HCT116 (cell line): ENCODE measurements around the gene CYTH2. TPM values are rescaled to one million over a fixed set of nuclear protein-coding genes. Genes with fewer than 3 reads are reported as not detected.

Experiments
- ATAC-seq: fragments of 200-7000 bp; cut with Tn5 transposase; 2 replicates; pipeline ENCODE4 v1.9.1; 2020; ENCODE audit warnings: mild to moderate bottlenecking, moderate library complexity
- BruUV-seq: library from RNA; stranded (reverse); fragments of 400-500 nt; replicated peaks from 2 replicates; lab custom pipeline; 2021; lab: Mats Ljungman, UMichigan
- CTCF ChIA-PET: fragments of 300-600 bp; sonication (Branson Sonifier 250); formaldehyde crosslinking; loops from one replicate; lab custom pipeline; 2021; ENCODE audit warnings: antibody characterized with exemption; lab: Charles Lee
- POLR2A ChIA-PET: fragments of 300-600, 350-600 bp; sonication (Branson Sonifier 250); formaldehyde crosslinking; loops from one replicate; lab custom pipeline; 2021; ENCODE audit warnings: antibody characterized with exemption; lab: Charles Lee
- RAD21 ChIA-PET, 2 experiments: fragments of 300-600 bp; sonication (Branson Sonifier 250); formaldehyde crosslinking; loops; one replicate each; lab custom pipeline; 2023; ENCODE audit warnings: low total read pairs in 2 of 2; ENCODE audit not compliant: uncharacterized antibody in 2 of 2, unreplicated experiment in 2 of 2, low non-redundant PET in 1 of 2; lab: Charles Lee
- DNase-seq: peaks from one replicate; pipeline ENCODE4 v3.0.0-alpha.2; 2010; ENCODE audit warnings: low read depth, low spot score
- H2AFZ ChIP-seq: fragments of 200-600 bp; shearing (Covaris generic), sonication (generic); 2 replicates; pipeline ENCODE4 v1.6.1; 2017; ENCODE audit warnings: low read depth, mixed run types, mixed read lengths, antibody characterized with exemption, low read length; ENCODE audit not compliant: poor library complexity, severe bottlenecking
- H3K27ac ChIP-seq: 2 replicates; pipeline ENCODE4 v1.5.1; 2012; ENCODE audit warnings: low read depth, low read length
- H3K27me3 ChIP-seq: fragments of 200-600 bp; sonication (generic); 2 replicates; pipeline ENCODE4 v1.6.1; 2016; ENCODE audit warnings: mixed run types, low read length, mixed read lengths; ENCODE audit not compliant: insufficient read depth
- H3K36me3 ChIP-seq, 2 experiments: fragments of 200-500 bp in 1 of 2; fragments of 200-600 bp in 1 of 2; sonication (Bioruptor generic) in 1 of 2; sonication (generic) in 1 of 2; 2 replicates each; pipeline versions ENCODE4 v1.5.1 to v1.6.1; 2014 to 2016; ENCODE audit warnings: low read length in 2 of 2, inconsistent platforms in 1 of 2, mixed read lengths in 1 of 2, mixed run types in 1 of 2; ENCODE audit not compliant: insufficient read depth in 2 of 2, control insufficient read depth in 1 of 2
- H3K4me1 ChIP-seq, 2 experiments: fragments of 200-600 bp in 1 of 2; sonication (generic) in 1 of 2; 2 replicates each; pipeline versions ENCODE4 v1.5.1 to v1.6.1; 2012 to 2017; ENCODE audit warnings: low read length in 2 of 2, inconsistent platforms in 1 of 2, mild to moderate bottlenecking in 1 of 2, mixed read lengths in 1 of 2, mixed run types in 1 of 2, moderate library complexity in 1 of 2; ENCODE audit not compliant: insufficient read depth in 2 of 2, control insufficient read depth in 1 of 2
- H3K4me2 ChIP-seq: fragments of 200-600 bp; sonication (generic); 2 replicates; pipeline ENCODE4 v1.6.1; 2017; ENCODE audit warnings: mixed run types, low read length, mixed read lengths
- H3K4me3 ChIP-seq, 2 experiments: fragments of 200-600 bp in 1 of 2; sonication (generic) in 1 of 2; replicated peaks in 1 of 2; 2 replicates each; pipeline ENCODE4 v1.5.1; 2011 to 2016; ENCODE audit warnings: low read length in 2 of 2, control low read depth in 1 of 2, low read depth in 1 of 2, mild to moderate bottlenecking in 1 of 2, mixed read lengths in 1 of 2, mixed run types in 1 of 2
- H3K79me2 ChIP-seq: fragments of 200-600 bp; sonication (generic); 2 replicates; pipeline ENCODE4 v1.6.1; 2017; ENCODE audit warnings: mild to moderate bottlenecking, mixed run types, low read length, moderate library complexity, mixed read lengths; ENCODE audit not compliant: insufficient read depth
- H3K9ac ChIP-seq: fragments of 200-600 bp; sonication (generic); 2 replicates; pipeline ENCODE4 v1.6.1; 2016; ENCODE audit warnings: low read length, mixed read lengths
- H3K9me2 ChIP-seq: fragments of 200-600 bp; sonication (generic), shearing (Covaris generic); 2 replicates; pipeline ENCODE4 v1.6.1; 2017; ENCODE audit warnings: mixed run types, mild to moderate bottlenecking, moderate library complexity; ENCODE audit not compliant: insufficient read depth
- H3K9me3 ChIP-seq, 2 experiments: fragments of 200-500 bp in 1 of 2; fragments of 200-600 bp in 1 of 2; sonication (Bioruptor generic) in 1 of 2; sonication (generic) in 1 of 2; 2 replicates each; pipeline ENCODE4 v1.6.1; 2014 to 2017; ENCODE audit warnings: low read length in 2 of 2, mixed read lengths in 2 of 2, inconsistent platforms in 1 of 2, low read depth in 1 of 2, mild to moderate bottlenecking in 1 of 2, mixed run types in 1 of 2, moderate library complexity in 1 of 2; ENCODE audit not compliant: control insufficient read depth in 1 of 2, insufficient read depth in 1 of 2
- H4K20me1 ChIP-seq: fragments of 200-600 bp; sonication (generic), shearing (Covaris generic); 2 replicates; pipeline ENCODE4 v1.6.1; 2017; ENCODE audit warnings: mixed run types, mild to moderate bottlenecking, moderate library complexity; ENCODE audit not compliant: insufficient read depth
- CBX3 ChIP-seq: IDR thresholded peaks from 2 replicates; pipeline ENCODE4 v1.6.1; 2012; ENCODE audit warnings: low read depth
- EGR1 ChIP-seq: IDR thresholded peaks from 2 replicates; pipeline ENCODE4 v1.6.1; 2012; ENCODE audit warnings: low read depth
- EZH2phosphoT487 ChIP-seq: fragments of 200-600 bp; IDR thresholded peaks from 2 replicates; pipeline ENCODE4 v1.6.1; 2018; ENCODE audit warnings: antibody characterized with exemption, borderline replicate concordance
- FOSL1 ChIP-seq: IDR thresholded peaks from 2 replicates; pipeline ENCODE4 v1.6.1; 2012; ENCODE audit warnings: low read depth
- POLR2A ChIP-seq: IDR thresholded peaks from 2 replicates; pipeline ENCODE4 v1.7.0; 2011; ENCODE audit warnings: borderline replicate concordance; ENCODE audit not compliant: insufficient read depth, insufficient read length; ENCODE audit errors: extremely low read depth
- POLR2AphosphoS5 ChIP-seq: IDR thresholded peaks from 2 replicates; pipeline ENCODE4 v1.6.1; 2011; ENCODE audit warnings: mild to moderate bottlenecking, low read depth, low read length, moderate library complexity
- SIN3A ChIP-seq: IDR thresholded peaks from 2 replicates; pipeline ENCODE4 v1.6.1; 2012; ENCODE audit warnings: low read depth
- SP1 ChIP-seq: IDR thresholded peaks from 2 replicates; pipeline ENCODE4 v1.6.1; 2012; ENCODE audit warnings: low read depth
- SRF ChIP-seq: IDR thresholded peaks from 2 replicates; pipeline ENCODE4 v1.6.1; 2012; ENCODE audit warnings: low read depth
- TCF7L2 ChIP-seq: IDR thresholded peaks from 2 replicates; pipeline ENCODE4 v1.7.0; 2011; ENCODE audit warnings: borderline replicate concordance, inconsistent platforms; ENCODE audit not compliant: insufficient read depth, insufficient read length; ENCODE audit errors: extremely low read depth
- ZFX ChIP-seq: fragments of 450-650 bp; IDR thresholded peaks from 2 replicates; pipeline ENCODE4 v1.6.1; 2017
- ZNF274 ChIP-seq: fragments of 200-500 bp; sonication (Bioruptor generic); IDR thresholded peaks from 2 replicates; pipeline ENCODE4 v1.6.1; 2014; ENCODE audit warnings: mild to moderate bottlenecking, low read depth, low read length, inconsistent platforms
- intact Hi-C: fragments of 100-400 bp; cut with micrococcal nuclease; formaldehyde crosslinking; loops from 2 replicates; pipeline ENCODE4 v1.10.0; 2022
- total RNA-seq: library from RNA; stranded (reverse); gene quantifications from one replicate; pipeline ENCODE4 v1.2.1, GENCODE V29; 2021; ENCODE audit not compliant: unreplicated experiment
- TF ChIP-seq, protein P1 (sequence below): IDR thresholded peaks from 2 replicates; pipeline ENCODE4 v1.6.1; 2012; ENCODE audit warnings: low read depth
- TF ChIP-seq, protein P2 (sequence below): IDR thresholded peaks from 2 replicates; pipeline ENCODE4 v1.6.1; 2012
- TF ChIP-seq, protein P3 (sequence below): IDR thresholded peaks from 2 replicates; pipeline ENCODE4 v1.6.1; 2012
- TF ChIP-seq, protein P4 (sequence below), 3 experiments: fragments of 200-600 bp in 1 of 3; sonication (generic) in 1 of 3; IDR thresholded peaks in 2 of 3; conservative IDR thresholded peaks in 1 of 3; 2 replicates each; pipeline ENCODE4 v1.5.1; 2012 to 2017; ENCODE audit warnings: low read depth in 2 of 3, low read length in 2 of 3, antibody characterized with exemption in 1 of 3, borderline replicate concordance in 1 of 3, control low read depth in 1 of 3, mild to moderate bottlenecking in 1 of 3, mixed read lengths in 1 of 3, mixed run types in 1 of 3, moderate library complexity in 1 of 3; ENCODE audit not compliant: insufficient read depth in 1 of 3

The CYTH2 gene
- total RNA-seq, 1 experiment from 2014 or later, result 75.3 TPM

DNA sequence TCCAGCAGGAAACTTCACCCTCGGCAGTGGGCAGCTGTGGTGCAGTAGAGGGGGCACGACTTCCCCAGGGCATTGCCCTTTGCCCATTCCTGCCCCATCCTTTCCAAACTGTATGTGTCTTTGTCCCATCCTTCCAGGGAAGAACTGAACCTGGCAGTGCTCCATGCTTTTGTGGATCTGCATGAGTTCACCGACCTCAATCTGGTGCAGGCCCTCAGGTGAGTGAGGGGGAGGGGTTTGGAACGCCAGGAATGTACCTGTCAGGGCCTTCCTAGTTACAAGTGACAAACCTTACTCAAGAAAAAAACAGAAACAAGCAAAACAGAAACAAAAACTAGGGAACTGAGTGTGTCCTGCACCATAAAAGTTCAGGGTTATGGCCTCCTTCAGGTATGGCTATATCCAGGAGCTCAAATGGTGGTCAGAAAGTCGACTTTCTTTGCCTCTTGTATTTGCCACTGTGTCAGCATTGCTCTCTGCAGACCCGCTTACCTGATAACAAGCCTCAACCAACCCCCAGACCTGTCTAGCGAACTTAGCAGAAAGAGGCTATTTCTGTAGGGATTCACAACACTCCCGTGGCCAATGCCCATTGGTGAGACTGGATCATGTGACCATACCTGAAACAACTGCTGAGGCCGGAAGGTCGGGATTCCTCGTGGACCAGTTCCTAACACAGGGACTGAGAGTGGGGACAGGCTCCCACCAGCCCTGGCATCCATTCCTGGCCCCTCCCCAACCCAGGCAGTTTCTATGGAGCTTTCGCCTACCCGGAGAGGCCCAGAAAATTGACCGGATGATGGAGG, 4.2 kb downstream of the CYTH2 start:
- Histone ChIP-seq H3K36me3 (peaks cover 32 to 55% of the 10 kb centered on the region in 2 experiments), H3K4me1 (peaks cover 5 to 11% of the 10 kb centered on the region in 2 experiments; a peak in 3 of 4 replicates), H3K4me2 (no peak overlapping the region), H3K9ac (no peak overlapping the region), H4K20me1 (no peaks in the 10 kb centered on the region), H3K27me3 (no peaks in the 10 kb centered on the region), H3K4me3 (no peak overlapping the region), H3K27ac (no peak overlapping the region), H3K9me2 (no peaks in the 10 kb centered on the region), H2AFZ (no peak overlapping the region), H3K79me2 (peaks cover 18% of the 10 kb centered on the region), H3K9me3 (no peaks in the 10 kb centered on the region)
- ChIA-PET RAD21 (no interaction called here), POLR2A (no interaction called here), CTCF (no interaction called here)
- TF ChIP-seq, protein P1, sequence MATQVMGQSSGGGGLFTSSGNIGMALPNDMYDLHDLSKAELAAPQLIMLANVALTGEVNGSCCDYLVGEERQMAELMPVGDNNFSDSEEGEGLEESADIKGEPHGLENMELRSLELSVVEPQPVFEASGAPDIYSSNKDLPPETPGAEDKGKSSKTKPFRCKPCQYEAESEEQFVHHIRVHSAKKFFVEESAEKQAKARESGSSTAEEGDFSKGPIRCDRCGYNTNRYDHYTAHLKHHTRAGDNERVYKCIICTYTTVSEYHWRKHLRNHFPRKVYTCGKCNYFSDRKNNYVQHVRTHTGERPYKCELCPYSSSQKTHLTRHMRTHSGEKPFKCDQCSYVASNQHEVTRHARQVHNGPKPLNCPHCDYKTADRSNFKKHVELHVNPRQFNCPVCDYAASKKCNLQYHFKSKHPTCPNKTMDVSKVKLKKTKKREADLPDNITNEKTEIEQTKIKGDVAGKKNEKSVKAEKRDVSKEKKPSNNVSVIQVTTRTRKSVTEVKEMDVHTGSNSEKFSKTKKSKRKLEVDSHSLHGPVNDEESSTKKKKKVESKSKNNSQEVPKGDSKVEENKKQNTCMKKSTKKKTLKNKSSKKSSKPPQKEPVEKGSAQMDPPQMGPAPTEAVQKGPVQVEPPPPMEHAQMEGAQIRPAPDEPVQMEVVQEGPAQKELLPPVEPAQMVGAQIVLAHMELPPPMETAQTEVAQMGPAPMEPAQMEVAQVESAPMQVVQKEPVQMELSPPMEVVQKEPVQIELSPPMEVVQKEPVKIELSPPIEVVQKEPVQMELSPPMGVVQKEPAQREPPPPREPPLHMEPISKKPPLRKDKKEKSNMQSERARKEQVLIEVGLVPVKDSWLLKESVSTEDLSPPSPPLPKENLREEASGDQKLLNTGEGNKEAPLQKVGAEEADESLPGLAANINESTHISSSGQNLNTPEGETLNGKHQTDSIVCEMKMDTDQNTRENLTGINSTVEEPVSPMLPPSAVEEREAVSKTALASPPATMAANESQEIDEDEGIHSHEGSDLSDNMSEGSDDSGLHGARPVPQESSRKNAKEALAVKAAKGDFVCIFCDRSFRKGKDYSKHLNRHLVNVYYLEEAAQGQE, result no peak
- TF ChIP-seq FOSL1 (no peak), POLR2AphosphoS5 (no peak), ZFX (no peak), EGR1 (no peak), EZH2phosphoT487 (no peak), POLR2A (no peak), CBX3 (no peak), SP1 (no peak), SRF (no peak), TCF7L2 (no peak), ZNF274 (no peak), SIN3A (no peak)
- TF ChIP-seq, protein P2, sequence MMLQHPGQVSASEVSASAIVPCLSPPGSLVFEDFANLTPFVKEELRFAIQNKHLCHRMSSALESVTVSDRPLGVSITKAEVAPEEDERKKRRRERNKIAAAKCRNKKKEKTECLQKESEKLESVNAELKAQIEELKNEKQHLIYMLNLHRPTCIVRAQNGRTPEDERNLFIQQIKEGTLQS, result no peak
- TF ChIP-seq, protein P3, sequence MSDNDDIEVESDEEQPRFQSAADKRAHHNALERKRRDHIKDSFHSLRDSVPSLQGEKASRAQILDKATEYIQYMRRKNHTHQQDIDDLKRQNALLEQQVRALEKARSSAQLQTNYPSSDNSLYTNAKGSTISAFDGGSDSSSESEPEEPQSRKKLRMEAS, result no peak
- TF ChIP-seq, protein P4, sequence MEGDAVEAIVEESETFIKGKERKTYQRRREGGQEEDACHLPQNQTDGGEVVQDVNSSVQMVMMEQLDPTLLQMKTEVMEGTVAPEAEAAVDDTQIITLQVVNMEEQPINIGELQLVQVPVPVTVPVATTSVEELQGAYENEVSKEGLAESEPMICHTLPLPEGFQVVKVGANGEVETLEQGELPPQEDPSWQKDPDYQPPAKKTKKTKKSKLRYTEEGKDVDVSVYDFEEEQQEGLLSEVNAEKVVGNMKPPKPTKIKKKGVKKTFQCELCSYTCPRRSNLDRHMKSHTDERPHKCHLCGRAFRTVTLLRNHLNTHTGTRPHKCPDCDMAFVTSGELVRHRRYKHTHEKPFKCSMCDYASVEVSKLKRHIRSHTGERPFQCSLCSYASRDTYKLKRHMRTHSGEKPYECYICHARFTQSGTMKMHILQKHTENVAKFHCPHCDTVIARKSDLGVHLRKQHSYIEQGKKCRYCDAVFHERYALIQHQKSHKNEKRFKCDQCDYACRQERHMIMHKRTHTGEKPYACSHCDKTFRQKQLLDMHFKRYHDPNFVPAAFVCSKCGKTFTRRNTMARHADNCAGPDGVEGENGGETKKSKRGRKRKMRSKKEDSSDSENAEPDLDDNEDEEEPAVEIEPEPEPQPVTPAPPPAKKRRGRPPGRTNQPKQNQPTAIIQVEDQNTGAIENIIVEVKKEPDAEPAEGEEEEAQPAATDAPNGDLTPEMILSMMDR (IDR thresholded peaks at IDR 0.05 in 2 of 3, conservative IDR thresholded peaks at IDR 0.05 in 1 of 3; ENCODE audit: borderline replicate concordance in 1 of 3, insufficient read depth in 1 of 3, low read depth in 2 of 3, low read length in 2 of 3), result no peak
- DNase-seq (no peak), ATAC-seq (no peak)
- no TSS peak for BruUV-seq
- intact Hi-C loops, result no loop called here
